IMR-90 (cell line): ENCODE data around the gene GABRB2. TPM values are rescaled to one million over a fixed set of nuclear protein-coding genes. Genes with fewer than 3 reads are reported as not detected.

ENCODE experiments used
- ATAC-seq: fragments of 200-7000 bp; cut with Tn5 transposase; 2 replicates; pipeline ENCODE4 v1.9.1; 2020; ENCODE audit warnings: low read depth, mild to moderate bottlenecking, moderate library complexity
- BruUV-seq: library from RNA; stranded (reverse); fragments of 400-500 nt; replicated peaks from 2 replicates; lab custom pipeline; 2021; lab: Mats Ljungman, UMichigan
- CTCF ChIA-PET: fragments of 300-600 bp; formaldehyde crosslinking; extraction: SDS; loops from one replicate; lab custom pipeline; 2021; ENCODE audit warnings: antibody characterized with exemption; lab: Yijun Ruan, JAX
- POLR2A ChIA-PET: fragments of 300-600 bp; sonication (Branson Sonifier 250); formaldehyde crosslinking; loops from one replicate; lab custom pipeline; 2022; ENCODE audit warnings: antibody characterized with exemption; ENCODE audit not compliant: unreplicated experiment; lab: Charles Lee
- DNase-seq: peaks from one replicate; pipeline ENCODE4 v3.0.0; 2013
- H2AFZ ChIP-seq: replicated peaks from 2 replicates; pipeline ENCODE3; 2013; ENCODE audit warnings: low read length, mild to moderate bottlenecking; ENCODE audit not compliant: poor library complexity
- H2AK5ac ChIP-seq: 2 replicates; pipeline ENCODE4 v1.6.1; 2013; ENCODE audit warnings: low read depth, low read length, inconsistent platforms
- H2AK9ac ChIP-seq: replicated peaks from 2 replicates; pipeline ENCODE3; 2013; ENCODE audit warnings: mild to moderate bottlenecking, low read depth, low read length, moderate library complexity; ENCODE audit not compliant: poor library complexity
- H2BK120ac ChIP-seq: 2 replicates; pipeline ENCODE4 v1.6.1; 2013; ENCODE audit warnings: low read depth, low read length, inconsistent platforms
- H2BK15ac ChIP-seq: 3 replicates; pipeline ENCODE4 v1.6.1; 2013; ENCODE audit warnings: low read depth, low read length, inconsistent platforms
- H2BK20ac ChIP-seq: 2 replicates; pipeline ENCODE4 v1.6.1; 2013; ENCODE audit warnings: low read depth, mild to moderate bottlenecking, inconsistent platforms, low read length, moderate library complexity
- H2BK5ac ChIP-seq: 2 replicates; pipeline ENCODE4 v1.6.1; 2013; ENCODE audit warnings: mild to moderate bottlenecking, low read depth, low read length, inconsistent platforms; ENCODE audit not compliant: poor library complexity, severe bottlenecking
- H3K14ac ChIP-seq: replicated peaks from 2 replicates; pipeline ENCODE4 v1.6.1; 2013; ENCODE audit warnings: low read depth, low read length, inconsistent platforms
- H3K18ac ChIP-seq: 2 replicates; pipeline ENCODE4 v1.6.1; 2013; ENCODE audit warnings: low read depth, low read length, control low read depth
- H3K23ac ChIP-seq: 2 replicates; pipeline ENCODE4 v1.6.1; 2013; ENCODE audit warnings: low read depth, low read length, inconsistent platforms
- H3K27ac ChIP-seq: 2 replicates; pipeline ENCODE4 v1.5.1; 2013; ENCODE audit warnings: mild to moderate bottlenecking, control low read depth, low read length; ENCODE audit not compliant: insufficient read depth
- H3K27me3 ChIP-seq: 2 replicates; pipeline ENCODE4 v1.6.1; 2013; ENCODE audit warnings: low read length; ENCODE audit not compliant: control insufficient read depth, insufficient read depth
- H3K36me3 ChIP-seq: 2 replicates; pipeline ENCODE4 v1.6.1; 2013; ENCODE audit warnings: low read length, mixed read lengths; ENCODE audit not compliant: control insufficient read depth, insufficient read depth
- H3K4ac ChIP-seq: 2 replicates; pipeline ENCODE4 v1.6.1; 2013; ENCODE audit warnings: low read depth, low read length, inconsistent platforms
- H3K4me1 ChIP-seq: 2 replicates; pipeline ENCODE4 v1.6.1; 2013; ENCODE audit warnings: low read length, mixed read lengths; ENCODE audit not compliant: control insufficient read depth, insufficient read depth
- H3K4me2 ChIP-seq: 2 replicates; pipeline ENCODE4 v1.6.1; 2013; ENCODE audit warnings: low read depth, mild to moderate bottlenecking, control low read depth, low read length, moderate library complexity
- H3K4me3 ChIP-seq: 2 replicates; pipeline ENCODE4 v1.5.1; 2013; ENCODE audit warnings: low read depth, mild to moderate bottlenecking, control low read depth, low read length, moderate library complexity; ENCODE audit not compliant: insufficient read depth
- H3K56ac ChIP-seq: 2 replicates; pipeline ENCODE4 v1.6.1; 2013; ENCODE audit warnings: low read length, inconsistent platforms; ENCODE audit not compliant: insufficient read depth; ENCODE audit errors: extremely low read depth
- H3K79me1 ChIP-seq, 2 experiments: 2 replicates each; pipeline ENCODE4 v1.6.1; 2013; ENCODE audit warnings: low read length in 2 of 2, inconsistent platforms in 1 of 2, low read depth in 1 of 2
- H3K9ac ChIP-seq: 2 replicates; pipeline ENCODE4 v1.6.1; 2013; ENCODE audit warnings: low read depth, low read length, control low read depth
- H3K9me1 ChIP-seq: 2 replicates; pipeline ENCODE4 v1.6.1; 2013; ENCODE audit warnings: low read length, inconsistent platforms; ENCODE audit not compliant: insufficient read depth
- H3K9me3 ChIP-seq: 2 replicates; pipeline ENCODE4 v1.6.1; 2013; ENCODE audit warnings: low read length; ENCODE audit not compliant: control insufficient read depth, insufficient read depth
- H4K20me1 ChIP-seq: 2 replicates; pipeline ENCODE4 v1.6.1; 2013; ENCODE audit warnings: low read length, inconsistent platforms; ENCODE audit not compliant: insufficient read depth
- H4K5ac ChIP-seq: 2 replicates; pipeline ENCODE4 v1.6.1; 2013; ENCODE audit warnings: mild to moderate bottlenecking, low read depth, low read length, control low read depth
- H4K8ac ChIP-seq, 2 experiments: 2 replicates each; pipeline ENCODE4 v1.6.1; 2013; ENCODE audit warnings: low read depth in 2 of 2, low read length in 2 of 2, control low read depth in 1 of 2, inconsistent platforms in 1 of 2
- H4K91ac ChIP-seq: 2 replicates; pipeline ENCODE4 v1.6.1; 2013; ENCODE audit warnings: low read depth, low read length, inconsistent platforms; ENCODE audit not compliant: insufficient read depth
- BHLHE40 ChIP-seq: fragments of 150-350 bp; IDR thresholded peaks from 2 replicates; pipeline ENCODE4 v1.6.1; 2016; ENCODE audit warnings: mild to moderate bottlenecking, low read depth, low read length
- CHD1 ChIP-seq: IDR thresholded peaks from 2 replicates; pipeline ENCODE4 v1.6.1; 2012; ENCODE audit warnings: low read depth, low read length, improper control_type of control experiment
- CTCF ChIP-seq: conservative IDR thresholded peaks from 2 replicates; pipeline ENCODE4 v1.5.1; 2012; ENCODE audit warnings: mild to moderate bottlenecking, low read depth, low read length, improper control_type of control experiment
- NFE2L2 ChIP-seq: fragments of 150-350 bp; IDR thresholded peaks from 2 replicates; pipeline ENCODE4 v1.6.1; 2016; ENCODE audit warnings: low read depth, mild to moderate bottlenecking, low read length
- POLR2A ChIP-seq: IDR thresholded peaks from 2 replicates; pipeline ENCODE4 v1.6.1; 2012; ENCODE audit warnings: mild to moderate bottlenecking, low read depth, low read length
- RAD21 ChIP-seq: IDR thresholded peaks from 2 replicates; pipeline ENCODE4 v1.6.1; 2012; ENCODE audit warnings: low read length, improper control_type of control experiment
- SMC3 ChIP-seq: fragments of 150-350 bp; IDR thresholded peaks from 2 replicates; pipeline ENCODE4 v1.6.1; 2016; ENCODE audit warnings: low read depth, mild to moderate bottlenecking, antibody characterized with exemption, low read length, moderate library complexity
- USF2 ChIP-seq: fragments of 150-350 bp; IDR thresholded peaks from 2 replicates; pipeline ENCODE4 v1.6.1; 2017; ENCODE audit warnings: mild to moderate bottlenecking, antibody characterized with exemption, low read length, low read depth
- WGBS, 2 experiments: methylation state at CpG; one replicate each; pipeline versions ENCODE4 v1.1.5 to v1.1.7; 2013; ENCODE audit warnings: missing lambda C conversion rate in 2 of 2; ENCODE audit not compliant: insufficient read length in 1 of 2; ENCODE audit errors: extremely low coverage in 2 of 2; 5-methylcytosine and 5-hydroxymethylcytosine counted together
- dilution Hi-C: fragments of 300-500 bp; cut with HindIII; formaldehyde crosslinking; loops from one replicate; pipeline ENCODE4 v1.14.3; 2018; ENCODE audit warnings: low sequenced_read_pairs; ENCODE audit not compliant: unreplicated experiment
- in situ Hi-C: fragments of 300-500 bp; cut with MboI; formaldehyde crosslinking; loops from 3 replicates; pipeline ENCODE4 v1.14.3; 2019; ENCODE audit warnings: low sequenced_read_pairs, inconsistent platforms, mixed read lengths
- intact Hi-C: fragments of 100-400 bp; cut with micrococcal nuclease; formaldehyde crosslinking; loops from 2 replicates; pipeline ENCODE4 v1.10.0; 2022
- polyA plus RNA-seq, 3 experiments: library from polyadenylated mRNA; depleted of rRNA; stranded (reverse); fragments of >200 nt; gene quantifications; 2 replicates each; pipeline ENCODE4 v1.2.3, GENCODE V29; 2012; ENCODE audit warnings: low replicate concordance in 1 of 3
- total RNA-seq: library from RNA; depleted of rRNA; stranded (reverse); fragments of >200 nt; gene quantifications from 2 replicates; pipeline ENCODE4 v1.2.3, GENCODE V29; 2012

The GABRB2 gene
- total and polyA plus RNA-seq, 2 of the 4 experiments (the other 2 are of a cell fraction), result not detected

- H3K23ac ChIP-seq, result no peak overlapping the region
- H4K5ac ChIP-seq, result no peak overlapping the region
- ATAC-seq (no peak), DNase-seq (no peak)
- H2BK5ac ChIP-seq, result no peak overlapping the region
- no peaks in the 10 kb centered on the region for H4K20me1 ChIP-seq
- H3K9me1 ChIP-seq, result no peaks in the 10 kb centered on the region
- no peak overlapping the region for H2BK20ac ChIP-seq
- H3K36me3 ChIP-seq, result no peaks in the 10 kb centered on the region
- no peak overlapping the region for H2AK5ac ChIP-seq
- no peak overlapping the region for H3K27ac ChIP-seq
- no peak overlapping the region for H3K4me2 ChIP-seq
- no peak overlapping the region for H3K4me3 ChIP-seq
- H3K4me1 ChIP-seq, result no peaks in the 10 kb centered on the region
- no peak overlapping the region for H3K14ac ChIP-seq
- BruUV-seq, result no TSS peak
- H3K79me1 ChIP-seq, result no peaks in the 10 kb centered on the region
- H3K9me3 ChIP-seq, result no peaks in the 10 kb centered on the region
- no CpG with 5 or more reads among the region's 3 CpGs for WGBS, 2 experiments
- H2AK9ac ChIP-seq, result no peak overlapping the region
- H4K8ac ChIP-seq, result no peak overlapping the region
- H3K9ac ChIP-seq, result no peak overlapping the region
- POLR2A ChIA-PET, result no interaction called here
- H2BK120ac ChIP-seq, result no peak overlapping the region
- no peak overlapping the region for H3K4ac ChIP-seq
- dilution Hi-C loops, result no loop called here
- no peak overlapping the region for H2BK15ac ChIP-seq
- CTCF ChIA-PET, result no interaction called here
- no peak overlapping the region for H3K56ac ChIP-seq
- H3K27me3 ChIP-seq, result no peaks in the 10 kb centered on the region
- H3K18ac ChIP-seq, result no peak overlapping the region
- no peak overlapping the region for H2AFZ ChIP-seq
- TF ChIP-seq NFE2L2, result no peak
- TF ChIP-seq BHLHE40, result no peak
- TF ChIP-seq RAD21, result no peak
- TF ChIP-seq CHD1, result no peak
- TF ChIP-seq USF2, result no peak
- no peak for TF ChIP-seq CTCF
- TF ChIP-seq SMC3, result no peak
- no peak for TF ChIP-seq POLR2A
- in situ Hi-C loops, result no loop called here
- intact Hi-C loops, result no loop called here
- no peak overlapping the region for H4K91ac ChIP-seq
These were observed 64.6 kb downstream of the GABRB2 start for GRCh38 chr5:161481922-161482321.
